Ovary (tissue), 9 donors: ENCODE results near the gene B4GALNT2. TPM values are rescaled to one million over a fixed set of nuclear protein-coding genes. Genes with fewer than 3 reads are reported as not detected.
"Not testable (repeated sequence)": the region's sequence is repeated elsewhere in the genome, so short reads cannot be mapped to it uniquely, and the experiment has no call there.

Experiments
- DNase-seq, 5 donors: peaks; one replicate each; pipeline ENCODE4 v3.0.0-alpha.2; 2019 to 2020
- H3K27ac ChIP-seq, 2 donors: fragments of 200-600 bp; one replicate each; pipeline versions ENCODE4 v1.5.1 to v1.8.0; 2019 to 2022
- H3K27me3 ChIP-seq: fragments of 200-600 bp; one replicate; pipeline ENCODE4 v1.8.0; 2022
- H3K36me3 ChIP-seq: fragments of 200-600 bp; sonication (generic); one replicate; pipeline ENCODE4 v1.5.1; 2019
- H3K4me1 ChIP-seq: one replicate; pipeline ENCODE4 v1.8.1; 2013; ENCODE audit warnings: mild to moderate bottlenecking, moderate library complexity; ENCODE audit not compliant: insufficient read depth
- H3K4me3 ChIP-seq: fragments of 200-600 bp; sonication (generic); one replicate; pipeline ENCODE4 v1.5.1; 2017
- H3K9me3 ChIP-seq, 2 donors: fragments of 200-600 bp in 1 of 2; sonication (generic) in 1 of 2; one replicate each; pipeline versions ENCODE4 v1.5.1 to v1.8.1; 2013 to 2019; ENCODE audit warnings: mild to moderate bottlenecking in 1 of 2, moderate library complexity in 1 of 2
- CTCF ChIP-seq, 3 donors: fragments of 450-650 bp in 2 of 3; fragments of 200-600 bp in 1 of 3; IDR thresholded peaks; one replicate each; pipeline versions ENCODE4 v1.5.1 to v1.8.0; 2016 to 2022; ENCODE audit warnings: antibody characterized with exemption in 3 of 3, mild to moderate bottlenecking in 1 of 3
- EP300 ChIP-seq: sonication (generic); formaldehyde crosslinking; IDR thresholded peaks from one replicate; pipeline ENCODE4 v1.6.1; 2017; ENCODE audit warnings: antibody characterized with exemption
- POLR2A ChIP-seq: fragments of 450-650 bp; IDR thresholded peaks from one replicate; pipeline ENCODE4 v1.6.1; 2017; ENCODE audit warnings: antibody characterized with exemption, mild to moderate bottlenecking, moderate library complexity
- WGBS, 3 donors: extraction: QIAGEN DNeasy Blood & Tissue Kit in 1 of 3; methylation state at CpG; one replicate each; pipeline versions ENCODE4 v1.1.5 to v1.1.7; 2013 to 2017; 5-methylcytosine and 5-hydroxymethylcytosine counted together
- intact Hi-C, 4 donors: fragments of 100-400 bp; cut with DNase I; formaldehyde crosslinking; loops; one replicate each; pipeline versions ENCODE4 v1.11.0 to v1.15.1; 2022 to 2023
- polyA plus RNA-seq, 2 donors: library from polyadenylated mRNA; stranded (reverse); fragments of 200-250 nt in 1 of 2; fragments of 350-450 nt in 1 of 2; fragmentation: Illumina TruSeq in 1 of 2; extraction: RNeasy Lipid Tissue Mini Kit (QIAGEN cat#74804) in 1 of 2; gene quantifications; one replicate each; pipeline ENCODE4 v1.2.3, GENCODE V29; 2013 to 2014
- total RNA-seq, 7 donors: library from RNA; depleted of rRNA in 2 of 7; stranded (reverse); fragments of >200 nt in 2 of 7; fragmentation: NEBNext Ultra II Directional in 3 of 7; extraction: Animal tissue kit (Norgen Biotek cat#: 25700) in 3 of 7; gene quantifications; one replicate each; pipeline versions ENCODE4 v1.1.0 to v1.2.4, GENCODE V29; 2016 to 2023
- donor health status: DM: no; HTN: no; CAD: no; lungs with moderate emphysema.
- donor health status: DM: no; HTN: no; CAD: no.
- donor health status: Bipolar disorder and iron deficiency.
- donor health status: DM: yes; HTN: yes; CAD: no.
- donor health status: DM: no; HTN: no; CAD: no.
- donor health status: DM: yes; HTN: yes; CAD: no.

B4GALNT2 gene
- total and polyA plus RNA-seq, 9 donors = under 0.01 to 0.03 (median 0.03) TPM; not detected in 5

GRCh38 chr17:49168706-49169105, 36.1 kb downstream of the B4GALNT2 start:
- no peaks in the 10 kb centered on the region for H3K4me1 ChIP-seq
- H3K27ac ChIP-seq = no peak overlapping the region
- TF ChIP-seq CTCF (IDR thresholded peaks at IDR 0.05) = no peak
- TF ChIP-seq EP300 = no peak
- TF ChIP-seq POLR2A = no peak
- H3K36me3 ChIP-seq = no peaks in the 10 kb centered on the region
- H3K9me3 ChIP-seq = no peaks in the 10 kb centered on the region
- intact Hi-C loops = no loop called here
- H3K4me3 ChIP-seq = no peak overlapping the region
- no peak for DNase-seq
- WGBS, 3 donors = 57 to 66% (median 60%) methylated on average over 9 of the region's 9 CpGs
- no peaks in the 10 kb centered on the region for H3K27me3 ChIP-seq

GRCh38 chr17:49170216-49170615, 37.6 kb downstream of the B4GALNT2 start:
- intact Hi-C loops = loop anchor here in 1 of 4 donors (10.0 kb wide), 1 partner anchor 55 kb away; no protein-coding TSS in a partner anchor
- no peak for DNase-seq
- H3K36me3 ChIP-seq = no peaks in the 10 kb centered on the region
- H3K27me3 ChIP-seq = no peaks in the 10 kb centered on the region
- H3K9me3 ChIP-seq = no peaks in the 10 kb centered on the region
- no peak overlapping the region for H3K4me3 ChIP-seq
- TF ChIP-seq CTCF (IDR thresholded peaks at IDR 0.05) (no peak), POLR2A (no peak), EP300 (no peak)
- H3K27ac ChIP-seq = no peak overlapping the region
- no peaks in the 10 kb centered on the region for H3K4me1 ChIP-seq
- 61 to 80% (median 75%) methylated on average over 2 of the region's 2 CpGs for WGBS, 3 donors

GRCh38 chr17:49170711-49171110, 38.1 kb downstream of the B4GALNT2 start:
- H3K36me3 ChIP-seq, H3K9me3 ChIP-seq, H3K4me3 ChIP-seq, H3K27me3 ChIP-seq, DNase-seq, H3K4me1 ChIP-seq, H3K27ac ChIP-seq: not testable (repeated sequence)
- intact Hi-C loops = loop anchor here in 1 of 4 donors (10.0 kb wide), 1 partner anchor 54 kb away; no protein-coding TSS in a partner anchor
- WGBS, 3 donors = 71 to 76% (median 75%) methylated on average over 3 of the region's 3 CpGs

- not testable (repeated sequence) for H3K27ac ChIP-seq, DNase-seq, H3K9me3 ChIP-seq, H3K27me3 ChIP-seq, H3K36me3 ChIP-seq, H3K4me3 ChIP-seq, H3K4me1 ChIP-seq
- 85 to 93% (median 88%) methylated on average over 11 of the region's 11 CpGs for WGBS, 3 donors
- intact Hi-C loops = loop anchor here in 1 of 4 donors (10.0 kb wide), 1 partner anchor 49 kb away; no protein-coding TSS in a partner anchor
Observed at GRCh38 chr17:49175978-49176377, 43.4 kb downstream of the B4GALNT2 start.

- Histone ChIP-seq H3K4me3 (no peak overlapping the region), H3K36me3 (no peaks in the 10 kb centered on the region), H3K9me3 (peaks cover 0 to 5% of the 10 kb centered on the region in 2 donors), H3K27me3 (no peaks in the 10 kb centered on the region), H3K4me1 (no peaks in the 10 kb centered on the region), H3K27ac (no peak overlapping the region)
- TF ChIP-seq CTCF (IDR thresholded peaks at IDR 0.05) = peak in 1 of 3 donors; percentile 31
- TF ChIP-seq POLR2A = no peak
- TF ChIP-seq EP300 = no peak
- WGBS, 3 donors = 8 to 14% (median 13%) methylated on average over 5 of the region's 5 CpGs
- DNase-seq = peak in 3 of 5 donors; percentile 37 to 50 (median 47)
- intact Hi-C loops = no loop called here
Observed at GRCh38 chr17:49180303-49180702, 47.7 kb downstream of the B4GALNT2 start.
